ENCODE measurements around the gene ZNF469.

ZNF469 gene

GRCh38 chr16:88378401-88378800 lies 4.4 kb upstream of the ZNF469 start:
- no peak for DNase-seq

DNA sequence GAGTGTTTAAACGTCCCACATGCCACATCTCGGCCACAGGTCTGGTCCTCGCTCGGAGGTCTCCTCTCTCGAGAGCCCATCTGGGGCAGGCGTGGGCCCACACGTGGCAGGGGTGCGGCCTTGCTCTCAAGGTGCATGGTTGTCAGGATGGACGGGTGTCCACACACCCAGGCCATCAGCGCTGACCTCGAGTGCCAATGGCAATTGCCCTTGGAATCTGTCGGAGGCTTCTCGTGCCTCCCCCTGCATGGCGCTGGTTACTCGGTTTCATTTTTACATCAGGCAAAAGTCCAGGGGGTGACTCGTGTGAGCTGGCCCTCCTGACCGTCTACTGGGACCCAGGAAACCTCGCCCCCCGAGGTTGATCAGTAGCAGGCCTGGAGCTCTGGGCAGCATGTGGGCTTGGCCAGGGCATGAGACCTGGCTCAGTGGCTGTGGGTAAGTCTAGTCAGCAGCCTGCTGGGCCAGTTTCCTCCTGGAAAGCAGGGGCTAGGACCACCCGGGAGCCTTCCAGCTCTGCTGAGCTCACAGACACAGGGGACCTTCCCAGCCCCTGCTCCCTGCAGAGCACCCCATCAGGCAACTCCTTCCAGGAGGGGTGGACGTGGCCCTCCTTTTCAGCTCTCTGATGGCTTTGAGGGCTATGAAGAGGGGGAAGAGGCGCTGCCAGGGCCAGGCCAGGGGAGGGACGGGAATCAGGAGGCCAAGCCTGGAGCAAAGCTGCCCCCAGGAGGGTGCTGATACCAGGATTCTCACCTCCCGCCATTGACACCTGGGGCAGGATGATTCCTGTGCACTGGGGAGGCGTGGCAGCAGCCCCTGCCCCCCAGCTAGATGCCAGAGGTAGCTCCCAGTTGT lies 3.7 kb upstream of the ZNF469 start:
- DNase-seq = no peak

- DNase-seq = no peak
These were observed 3.1 kb upstream of the ZNF469 start for GRCh38 chr16:88379694-88380040.

DNA sequence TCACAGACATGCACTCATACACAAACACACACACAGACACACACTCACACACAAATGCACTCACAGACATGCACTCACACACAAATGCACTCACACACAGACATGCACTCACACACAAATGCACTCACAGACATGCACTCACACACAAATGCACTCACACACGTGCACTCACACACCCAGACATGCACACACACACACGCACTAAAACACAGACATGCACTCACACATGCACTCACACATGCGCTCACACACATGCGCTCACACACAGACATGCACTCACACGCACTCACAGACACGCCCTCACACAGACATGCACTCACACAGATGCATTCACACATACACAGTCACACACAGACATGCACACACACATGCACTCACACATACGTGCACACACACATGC lies 2.7 kb upstream of the ZNF469 start:
- DNase-seq = no peak

DNA sequence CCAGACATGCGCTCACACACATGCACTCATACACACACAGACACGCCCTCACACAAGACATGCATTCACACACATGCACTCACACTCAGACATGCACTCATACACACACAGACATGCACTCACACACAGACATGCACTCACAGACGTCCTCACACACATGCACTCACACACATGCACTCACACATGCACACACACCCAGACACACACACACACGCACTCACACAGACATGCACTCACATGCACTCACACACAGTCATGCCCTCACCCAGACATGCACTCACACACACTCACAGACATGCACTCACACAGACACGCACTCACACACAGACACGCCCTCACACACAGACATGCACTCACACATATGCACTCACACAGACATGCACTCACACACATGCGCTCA lies 2.1 kb upstream of the ZNF469 start:
- no peak for DNase-seq

DNA sequence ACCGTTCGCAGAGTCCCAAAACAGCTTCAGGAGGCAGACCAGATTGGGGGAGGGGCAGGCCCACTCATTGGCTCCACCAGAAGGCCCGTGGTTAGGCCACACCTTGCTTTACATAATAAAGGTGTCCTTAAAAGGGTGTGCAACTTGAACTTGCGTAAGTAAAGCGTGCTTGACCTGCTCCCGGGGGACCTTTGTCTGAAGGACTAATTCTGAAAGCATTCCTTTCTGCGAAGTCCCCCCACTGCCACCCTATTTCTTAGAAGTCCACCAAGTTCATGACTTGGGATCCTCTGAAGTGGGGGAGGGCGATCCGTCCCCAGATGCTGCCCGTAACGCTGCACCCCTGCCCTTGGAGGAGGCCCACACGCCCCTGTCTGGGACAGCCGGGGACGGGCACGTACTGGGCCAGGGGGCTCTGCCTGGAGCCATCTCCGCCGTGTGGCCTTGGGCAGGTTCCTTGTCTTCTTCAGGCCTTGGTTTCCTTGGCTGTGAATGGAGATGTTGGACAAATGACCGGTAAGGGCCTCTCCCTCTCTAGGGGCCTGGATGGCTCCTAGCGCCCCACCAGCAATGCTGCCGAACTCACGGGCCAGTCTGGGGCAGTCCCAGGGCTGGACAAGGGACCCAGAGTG lies 823 bp upstream of the ZNF469 start:
- DNase-seq = no peak

DNA sequence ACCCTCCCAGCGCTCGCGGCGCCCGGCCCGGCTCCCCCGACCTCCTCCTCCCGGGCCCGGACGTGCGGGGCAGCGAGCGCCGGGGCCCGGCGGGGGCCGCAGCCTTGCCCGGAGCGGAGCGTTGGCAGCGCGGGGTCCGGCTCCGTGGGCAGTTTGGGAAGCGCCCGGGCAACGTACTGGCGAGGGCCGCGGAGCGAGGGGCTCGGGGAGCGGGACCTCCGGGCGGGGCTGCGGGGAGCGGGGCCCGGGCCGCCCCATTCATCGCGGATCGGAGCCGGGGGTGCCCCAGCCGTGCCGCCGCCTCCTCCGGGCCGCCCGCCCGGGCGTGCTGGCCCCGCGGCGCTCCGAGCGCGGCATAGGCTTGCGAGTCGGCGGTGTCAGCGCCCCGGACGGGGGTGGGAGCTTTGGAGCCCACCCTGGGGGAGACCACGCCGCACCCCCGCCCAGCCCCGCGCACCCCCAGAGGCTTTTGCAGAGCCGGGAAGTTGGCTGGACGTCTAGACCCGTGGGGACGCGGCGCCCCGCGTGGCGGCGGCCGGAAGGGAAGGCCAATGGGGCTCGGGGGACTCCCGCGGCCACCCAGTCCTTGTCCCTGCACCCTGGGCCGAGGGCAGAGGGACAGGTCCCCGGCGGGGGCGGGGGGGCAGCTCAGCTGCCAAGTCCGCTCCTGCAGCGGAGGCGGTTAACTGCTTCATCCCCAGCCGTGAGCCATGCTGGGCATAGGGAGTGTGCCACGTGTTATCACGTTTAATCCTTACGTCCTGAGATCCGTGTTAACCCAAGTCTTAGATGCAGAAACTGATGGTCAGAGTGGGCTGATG lies 852 bp downstream of the ZNF469 start:
- DNase-seq = no peak

DNA sequence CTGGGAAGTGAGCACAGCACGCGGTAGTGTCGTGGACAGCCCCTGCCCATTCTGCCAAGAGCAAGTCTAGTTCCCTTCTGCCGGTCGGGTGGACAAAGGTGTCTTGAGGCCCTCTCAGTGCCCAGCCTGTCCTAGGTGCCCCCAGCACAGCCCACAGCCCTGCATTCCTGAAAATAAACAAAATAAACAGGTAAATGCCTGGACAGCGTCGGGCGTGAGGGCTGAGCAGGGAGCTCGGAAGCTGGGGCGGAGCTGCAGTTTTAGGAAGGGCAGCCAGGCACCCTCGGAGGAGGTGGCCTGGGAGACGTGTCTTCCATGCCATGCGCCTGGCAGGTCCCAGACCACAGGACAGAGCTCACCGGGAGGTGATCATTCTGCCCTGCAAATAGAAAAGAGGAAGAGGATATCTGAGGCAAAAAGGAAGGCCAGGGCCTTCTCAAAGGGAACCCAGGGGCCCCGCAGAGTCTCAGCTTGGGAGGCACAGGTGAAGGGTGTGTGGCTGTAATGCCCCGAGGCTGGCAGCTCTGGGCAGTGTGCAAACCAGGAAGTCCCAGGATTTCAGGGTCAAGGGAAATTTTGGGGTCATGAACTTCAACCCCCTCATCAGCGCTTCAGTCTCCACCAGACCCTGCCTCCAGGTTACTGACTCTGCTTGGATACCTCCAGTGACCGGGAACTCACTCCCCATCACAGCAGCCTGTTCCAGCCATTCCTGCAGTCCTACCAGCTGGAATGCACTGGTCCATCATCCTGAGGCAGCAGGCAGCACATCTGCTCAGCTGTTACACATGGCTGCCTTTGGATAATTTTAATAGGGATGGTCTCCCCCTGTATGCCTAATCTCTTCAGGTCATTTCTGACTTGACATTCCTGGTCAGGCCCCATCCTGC lies 1.7 kb downstream of the ZNF469 start:
- no peak for DNase-seq

GRCh38 chr16:88385112-88385594 lies 2.4 kb downstream of the ZNF469 start:
- DNase-seq = no peak

- DNase-seq = no peak
These were observed 3.4 kb downstream of the ZNF469 start for GRCh38 chr16:88385831-88386815.

DNA sequence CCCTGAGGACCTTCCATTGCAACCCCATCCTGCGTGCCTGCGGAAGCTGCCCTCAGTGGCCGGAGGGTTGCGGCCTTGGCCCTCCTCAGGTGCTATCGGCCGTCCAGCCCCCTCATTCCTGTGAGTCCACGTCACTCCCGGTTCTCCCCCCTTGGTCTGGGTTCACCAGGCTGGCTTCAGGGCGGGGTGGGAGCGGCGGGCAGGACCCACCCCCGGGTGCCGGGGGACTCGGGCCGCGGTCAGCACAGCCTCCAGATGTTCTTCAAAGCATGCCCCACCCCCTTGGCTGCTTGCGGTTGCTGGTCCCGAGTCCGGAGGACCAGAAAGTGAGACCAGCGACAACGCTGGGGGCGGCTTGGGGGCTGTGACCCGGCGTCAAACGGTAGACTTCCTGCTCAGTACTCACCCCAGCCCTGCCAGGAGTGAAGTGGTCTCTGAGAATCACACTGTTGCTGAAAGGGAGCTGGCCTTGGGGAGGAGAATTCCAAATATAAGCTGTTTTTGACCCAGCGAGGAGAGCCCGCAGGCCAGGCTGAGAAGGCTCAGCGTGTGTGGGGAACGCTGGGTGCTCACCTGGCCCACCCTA lies 4.5 kb downstream of the ZNF469 start:
- no peak for DNase-seq

GRCh38 chr16:88387941-88388627 lies 5.3 kb downstream of the ZNF469 start:
- DNase-seq = no peak

GRCh38 chr16:88389191-88389590 lies 6.4 kb downstream of the ZNF469 start:
- DNase-seq = no peak

- DNase-seq = no peak
These were observed 6.9 kb downstream of the ZNF469 start for GRCh38 chr16:88389621-88390160.

DNA sequence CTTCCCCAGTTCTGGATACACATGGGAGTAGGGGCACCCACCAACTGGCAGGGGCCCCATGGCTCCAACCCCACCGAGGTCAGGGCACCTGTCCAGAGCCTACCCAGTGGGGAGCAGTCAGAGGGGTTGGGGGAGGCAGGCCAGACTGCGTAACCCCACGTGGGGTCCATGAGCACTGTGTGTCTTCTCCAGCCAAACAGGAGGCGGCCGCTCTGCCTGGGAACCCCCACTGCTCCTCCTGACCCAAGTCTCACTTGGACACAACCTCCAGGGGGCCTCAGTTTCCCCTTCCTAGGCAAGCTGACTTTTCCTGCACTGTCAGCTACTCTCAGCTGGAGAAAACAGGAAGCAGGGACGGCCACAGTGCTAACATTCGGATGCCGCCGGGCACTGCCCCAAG lies 7.5 kb downstream of the ZNF469 start:
- DNase-seq = no peak

GRCh38 chr16:88390735-88391134 lies 8.0 kb downstream of the ZNF469 start:
- no peak for DNase-seq

- DNase-seq = no peak
These were observed 8.5 kb downstream of the ZNF469 start for GRCh38 chr16:88391144-88391850.

DNA sequence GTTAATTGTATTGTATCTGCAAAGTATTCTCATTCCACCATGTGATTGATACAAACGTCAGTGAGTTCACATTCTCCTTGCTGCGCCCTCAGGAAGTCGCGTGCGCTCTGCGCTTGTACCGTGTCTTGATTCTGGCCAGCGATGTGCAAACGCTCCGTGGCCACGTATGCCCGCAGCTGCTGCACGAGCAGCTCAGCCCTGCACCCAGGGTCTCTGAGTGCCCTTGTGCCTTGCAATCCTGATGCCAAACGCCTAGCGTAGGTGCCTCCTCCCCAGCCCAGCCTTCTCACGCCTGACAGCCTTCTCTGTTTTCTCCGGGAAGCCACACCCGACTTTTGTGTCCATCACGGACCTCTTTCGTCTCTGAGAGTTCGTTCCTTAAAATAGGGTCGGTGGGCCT lies 9.4 kb downstream of the ZNF469 start:
- no peak for DNase-seq

- DNase-seq = no peak
These were observed 9.9 kb downstream of the ZNF469 start for GRCh38 chr16:88392616-88393015.
